Measurements from ENCODE around the gene GRID2.

DNA sequence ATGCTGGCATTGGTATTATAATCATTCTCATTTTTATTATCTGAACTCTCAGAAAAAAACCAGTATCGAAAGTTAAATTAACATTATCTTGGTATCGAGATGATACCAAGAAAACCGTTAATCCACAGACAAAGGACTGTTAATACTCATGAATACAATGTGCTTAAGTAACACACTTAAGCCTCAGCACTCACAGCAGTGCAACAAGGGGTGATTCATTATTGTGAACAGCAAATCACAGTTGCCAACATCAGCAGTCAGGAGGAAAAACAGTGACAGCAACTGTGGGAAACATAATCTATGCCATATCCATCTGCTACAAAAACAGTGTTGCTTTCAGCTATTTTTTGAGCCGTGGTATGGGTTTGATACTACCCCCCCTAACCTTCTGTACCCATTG lies 1313.8 kb downstream of the GRID2 start:
- TF ChIP-seq, protein P1, sequence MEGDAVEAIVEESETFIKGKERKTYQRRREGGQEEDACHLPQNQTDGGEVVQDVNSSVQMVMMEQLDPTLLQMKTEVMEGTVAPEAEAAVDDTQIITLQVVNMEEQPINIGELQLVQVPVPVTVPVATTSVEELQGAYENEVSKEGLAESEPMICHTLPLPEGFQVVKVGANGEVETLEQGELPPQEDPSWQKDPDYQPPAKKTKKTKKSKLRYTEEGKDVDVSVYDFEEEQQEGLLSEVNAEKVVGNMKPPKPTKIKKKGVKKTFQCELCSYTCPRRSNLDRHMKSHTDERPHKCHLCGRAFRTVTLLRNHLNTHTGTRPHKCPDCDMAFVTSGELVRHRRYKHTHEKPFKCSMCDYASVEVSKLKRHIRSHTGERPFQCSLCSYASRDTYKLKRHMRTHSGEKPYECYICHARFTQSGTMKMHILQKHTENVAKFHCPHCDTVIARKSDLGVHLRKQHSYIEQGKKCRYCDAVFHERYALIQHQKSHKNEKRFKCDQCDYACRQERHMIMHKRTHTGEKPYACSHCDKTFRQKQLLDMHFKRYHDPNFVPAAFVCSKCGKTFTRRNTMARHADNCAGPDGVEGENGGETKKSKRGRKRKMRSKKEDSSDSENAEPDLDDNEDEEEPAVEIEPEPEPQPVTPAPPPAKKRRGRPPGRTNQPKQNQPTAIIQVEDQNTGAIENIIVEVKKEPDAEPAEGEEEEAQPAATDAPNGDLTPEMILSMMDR (IDR thresholded peaks at IDR 0.05; ENCODE audit: low read depth, low read length, missing input control), result no peak
- TF ChIP-seq, protein P2, sequence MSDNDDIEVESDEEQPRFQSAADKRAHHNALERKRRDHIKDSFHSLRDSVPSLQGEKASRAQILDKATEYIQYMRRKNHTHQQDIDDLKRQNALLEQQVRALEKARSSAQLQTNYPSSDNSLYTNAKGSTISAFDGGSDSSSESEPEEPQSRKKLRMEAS (IDR thresholded peaks at IDR 0.05), result no peak
- TF ChIP-seq, protein P3, sequence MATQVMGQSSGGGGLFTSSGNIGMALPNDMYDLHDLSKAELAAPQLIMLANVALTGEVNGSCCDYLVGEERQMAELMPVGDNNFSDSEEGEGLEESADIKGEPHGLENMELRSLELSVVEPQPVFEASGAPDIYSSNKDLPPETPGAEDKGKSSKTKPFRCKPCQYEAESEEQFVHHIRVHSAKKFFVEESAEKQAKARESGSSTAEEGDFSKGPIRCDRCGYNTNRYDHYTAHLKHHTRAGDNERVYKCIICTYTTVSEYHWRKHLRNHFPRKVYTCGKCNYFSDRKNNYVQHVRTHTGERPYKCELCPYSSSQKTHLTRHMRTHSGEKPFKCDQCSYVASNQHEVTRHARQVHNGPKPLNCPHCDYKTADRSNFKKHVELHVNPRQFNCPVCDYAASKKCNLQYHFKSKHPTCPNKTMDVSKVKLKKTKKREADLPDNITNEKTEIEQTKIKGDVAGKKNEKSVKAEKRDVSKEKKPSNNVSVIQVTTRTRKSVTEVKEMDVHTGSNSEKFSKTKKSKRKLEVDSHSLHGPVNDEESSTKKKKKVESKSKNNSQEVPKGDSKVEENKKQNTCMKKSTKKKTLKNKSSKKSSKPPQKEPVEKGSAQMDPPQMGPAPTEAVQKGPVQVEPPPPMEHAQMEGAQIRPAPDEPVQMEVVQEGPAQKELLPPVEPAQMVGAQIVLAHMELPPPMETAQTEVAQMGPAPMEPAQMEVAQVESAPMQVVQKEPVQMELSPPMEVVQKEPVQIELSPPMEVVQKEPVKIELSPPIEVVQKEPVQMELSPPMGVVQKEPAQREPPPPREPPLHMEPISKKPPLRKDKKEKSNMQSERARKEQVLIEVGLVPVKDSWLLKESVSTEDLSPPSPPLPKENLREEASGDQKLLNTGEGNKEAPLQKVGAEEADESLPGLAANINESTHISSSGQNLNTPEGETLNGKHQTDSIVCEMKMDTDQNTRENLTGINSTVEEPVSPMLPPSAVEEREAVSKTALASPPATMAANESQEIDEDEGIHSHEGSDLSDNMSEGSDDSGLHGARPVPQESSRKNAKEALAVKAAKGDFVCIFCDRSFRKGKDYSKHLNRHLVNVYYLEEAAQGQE (IDR thresholded peaks at IDR 0.05), result no peak
- TF ChIP-seq, protein P4, sequence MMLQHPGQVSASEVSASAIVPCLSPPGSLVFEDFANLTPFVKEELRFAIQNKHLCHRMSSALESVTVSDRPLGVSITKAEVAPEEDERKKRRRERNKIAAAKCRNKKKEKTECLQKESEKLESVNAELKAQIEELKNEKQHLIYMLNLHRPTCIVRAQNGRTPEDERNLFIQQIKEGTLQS (IDR thresholded peaks at IDR 0.05), result no peak

Measured in liver (tissue), 3 donors.